Activated CD4-positive, alpha-beta T cell treated with anti-CD3 and anti-CD28 coated beads, Interleukin-2, amount 10 ng/mL, durations not matched to agents 7 days and 5 days (primary cell): ENCODE measurements around the gene MAML3. TPM values are rescaled to one million over a fixed set of nuclear protein-coding genes. Genes with fewer than 3 reads are reported as not detected.

Experiments
- CTCF ChIA-PET: fragments of 350-600 bp; sonication (Branson Sonifier 250); formaldehyde crosslinking; loops from one replicate; lab custom pipeline; 2021; ENCODE audit warnings: antibody characterized with exemption; lab: Charles Lee
- POLR2A ChIA-PET: fragments of 350-600 bp; sonication (Branson Sonifier 250); formaldehyde crosslinking; loops from one replicate; lab custom pipeline; 2021; ENCODE audit warnings: antibody characterized with exemption; lab: Charles Lee
- DNase-seq: peaks from one replicate; pipeline ENCODE4 v3.0.0-alpha.2; 2020
- H3K27ac Mint-ChIP-seq: one replicate; pipeline ENCODE4 v1.8.0; 2021; ENCODE audit warnings: mild to moderate bottlenecking, moderate library complexity, mixed read lengths
- H3K27me3 Mint-ChIP-seq: one replicate; pipeline ENCODE4 v1.8.0; 2021; ENCODE audit warnings: mixed read lengths
- H3K36me3 Mint-ChIP-seq: one replicate; pipeline ENCODE4 v1.8.0; 2021; ENCODE audit warnings: low read depth, mixed read lengths
- H3K4me1 Mint-ChIP-seq: one replicate; pipeline ENCODE4 v1.8.0; 2021; ENCODE audit warnings: mixed read lengths
- H3K4me3 Mint-ChIP-seq: one replicate; pipeline ENCODE4 v1.8.0; 2021; ENCODE audit warnings: mild to moderate bottlenecking, moderate library complexity, mixed read lengths
- H3K9me3 Mint-ChIP-seq: one replicate; pipeline ENCODE4 v1.8.0; 2021; ENCODE audit warnings: mixed read lengths
- total RNA-seq, 2 experiments: library from RNA; stranded (reverse); gene quantifications; one replicate each; pipeline ENCODE4 v1.2.3, GENCODE V29; 2021

Gene MAML3
- total RNA-seq, 2 experiments from 2014 or later = 2.0 to 2.2 TPM

DNA sequence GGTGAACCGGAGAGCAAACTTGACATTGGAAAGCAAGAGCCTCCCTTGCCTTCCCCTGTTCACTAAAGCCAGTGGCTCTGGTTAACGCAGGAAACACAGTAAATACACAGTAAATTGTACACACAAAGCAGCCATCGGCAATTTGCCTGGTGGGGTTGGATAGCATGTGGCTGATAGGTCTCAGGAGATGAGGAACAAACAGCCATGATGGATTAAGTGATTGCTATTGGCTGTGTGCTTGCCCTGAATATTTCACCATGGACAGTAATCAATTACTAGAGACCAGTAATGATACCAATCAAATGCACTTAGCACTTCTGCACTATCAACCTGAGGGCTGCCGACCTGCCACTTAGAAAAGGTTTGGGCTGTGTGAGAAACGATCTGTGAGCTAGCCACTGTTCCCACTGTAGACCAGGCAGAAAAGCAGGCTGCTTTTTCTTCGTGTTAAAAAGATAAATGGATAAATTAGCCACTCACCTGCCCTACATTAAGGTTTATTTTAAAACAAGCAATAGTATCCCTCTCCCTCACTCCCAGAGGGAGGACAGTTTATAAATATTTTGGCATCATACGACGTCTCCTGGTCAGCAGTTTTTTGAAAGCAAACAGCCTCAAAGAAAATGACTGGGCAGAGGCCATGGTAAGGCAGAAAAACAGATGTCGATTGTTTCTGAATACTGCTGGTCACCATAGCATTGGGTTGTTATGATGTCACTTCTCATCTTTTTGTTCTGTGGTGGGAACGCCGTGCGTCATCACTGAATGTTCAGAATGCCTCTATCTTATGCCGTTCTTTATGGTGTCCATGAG, 167.1 kb downstream of the MAML3 start:
- DNase-seq = no peak
- peaks cover 2% of the 10 kb centered on the region for H3K27me3 Mint-ChIP-seq
- H3K4me3 Mint-ChIP-seq = no peak overlapping the region
- no peak overlapping the region for H3K27ac Mint-ChIP-seq
- ChIA-PET CTCF (no interaction called here), POLR2A (no interaction called here)
- peaks cover 2% of the 10 kb centered on the region for H3K9me3 Mint-ChIP-seq
- H3K36me3 Mint-ChIP-seq = no peaks in the 10 kb centered on the region
- no peaks in the 10 kb centered on the region for H3K4me1 Mint-ChIP-seq

- POLR2A ChIA-PET = no interaction called here
- DNase-seq = no peak
- Mint-ChIP-seq H3K9me3 (no peaks in the 10 kb centered on the region), H3K36me3 (no peaks in the 10 kb centered on the region), H3K4me1 (no peaks in the 10 kb centered on the region), H3K27ac (no peak overlapping the region), H3K4me3 (no peak overlapping the region), H3K27me3 (peaks cover 2% of the 10 kb centered on the region)
- CTCF ChIA-PET = no interaction called here
These were observed 167.9 kb downstream of the MAML3 start for GRCh38 chr4:139986106-139986505.

DNA sequence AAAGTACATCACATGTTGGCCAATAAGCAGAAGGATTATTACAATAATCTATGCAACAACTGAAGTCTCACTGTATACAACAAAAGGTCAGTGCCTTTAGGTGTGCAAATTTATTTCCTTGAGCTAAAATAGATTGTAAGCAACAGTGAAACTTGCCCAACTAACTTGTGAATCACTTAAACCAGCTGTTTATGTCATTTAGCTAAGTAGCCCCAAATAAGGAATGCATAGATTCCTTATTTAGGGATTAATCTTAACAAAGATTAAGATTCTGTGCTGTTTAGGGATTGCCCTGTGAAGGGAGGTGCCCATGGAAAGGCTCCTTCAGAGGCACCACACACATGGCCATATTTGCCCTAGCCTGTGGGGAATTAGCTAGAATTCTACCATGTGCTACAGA, 168.6 kb downstream of the MAML3 start:
- Mint-ChIP-seq H3K27me3 (peaks cover 2% of the 10 kb centered on the region), H3K36me3 (no peaks in the 10 kb centered on the region), H3K27ac (no peak overlapping the region), H3K9me3 (no peaks in the 10 kb centered on the region), H3K4me1 (no peaks in the 10 kb centered on the region), H3K4me3 (no peak overlapping the region)
- ChIA-PET CTCF (interaction anchor here (1.2 kb wide), 2 partner anchors 11 to 171 kb away, joined by 3 to 6 read pairs; no protein-coding TSS in a partner anchor), POLR2A (interaction anchor here (0.7 kb wide), 1 partner anchor 84 kb away, joined by 3 read pairs; no protein-coding TSS in a partner anchor)
- no peak for DNase-seq

DNA sequence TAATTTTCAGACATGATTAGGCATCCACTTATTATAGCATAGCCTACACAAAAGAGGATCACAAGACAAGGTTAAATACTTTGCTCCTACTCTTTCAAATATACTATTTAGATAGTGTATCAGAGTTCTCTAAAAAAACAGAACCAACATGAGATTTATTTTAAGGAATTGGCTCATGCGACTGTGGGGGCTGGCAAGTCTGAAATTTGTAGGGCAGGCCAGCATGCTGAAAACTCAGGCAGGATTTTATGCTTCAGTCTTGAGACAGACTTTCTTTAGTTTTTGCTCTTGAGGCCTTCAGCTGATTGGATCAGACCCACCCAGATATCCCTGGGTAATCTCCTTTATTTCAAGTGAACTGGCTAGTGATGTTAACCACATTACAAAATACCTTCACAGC, 169.5 kb downstream of the MAML3 start:
- Mint-ChIP-seq H3K27ac (no peak overlapping the region), H3K4me1 (peaks cover 3% of the 10 kb centered on the region), H3K4me3 (no peak overlapping the region), H3K36me3 (peaks cover 2% of the 10 kb centered on the region), H3K27me3 (peaks cover 2% of the 10 kb centered on the region), H3K9me3 (no peaks in the 10 kb centered on the region)
- DNase-seq = no peak
- POLR2A ChIA-PET = no interaction called here
- CTCF ChIA-PET = interaction anchor here (0.6 to 1.2 kb wide), 2 partner anchors 172 to 241 kb away, joined by 3 read pairs; no protein-coding TSS in a partner anchor

DNA sequence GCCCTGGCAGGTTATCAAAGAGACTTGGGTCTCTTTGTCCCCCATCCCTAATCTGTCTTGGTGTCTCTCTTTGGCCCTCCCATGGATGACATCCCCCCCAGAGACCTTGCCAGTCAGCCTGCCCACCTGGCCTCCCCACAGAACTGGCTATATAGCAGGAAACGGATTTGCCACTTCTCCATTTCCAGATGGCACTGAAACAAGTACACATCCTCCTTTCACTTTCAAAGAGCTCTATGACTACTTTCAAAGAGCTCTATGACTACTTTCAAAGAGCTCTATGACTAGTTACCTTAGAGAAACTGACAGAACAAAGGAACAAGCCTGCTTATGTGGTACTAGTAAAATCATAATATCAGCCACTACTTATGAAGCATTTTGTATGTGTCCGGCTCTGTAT, 175.3 kb downstream of the MAML3 start:
- Mint-ChIP-seq H3K9me3 (peaks cover 3% of the 10 kb centered on the region), H3K27ac (peak overlapping the region; percentile 84), H3K4me1 (peaks cover 51% of the 10 kb centered on the region), H3K27me3 (no peaks in the 10 kb centered on the region), H3K36me3 (peaks cover 10% of the 10 kb centered on the region), H3K4me3 (no peak overlapping the region)
- peak; percentile 38 for DNase-seq
- POLR2A ChIA-PET = no interaction called here
- CTCF ChIA-PET = interaction anchor here (1.5 kb wide), 1 partner anchor 16 kb away, joined by 6 read pairs; no protein-coding TSS in a partner anchor

GRCh38 chr4:139977838-139978609, 176.0 kb downstream of the MAML3 start:
- Mint-ChIP-seq H3K4me3 (no peak overlapping the region), H3K27me3 (no peaks in the 10 kb centered on the region), H3K9me3 (peaks cover 3% of the 10 kb centered on the region), H3K27ac (peak overlapping the region; percentile 84), H3K36me3 (peaks cover 10% of the 10 kb centered on the region), H3K4me1 (peaks cover 58% of the 10 kb centered on the region)
- CTCF ChIA-PET = interaction anchor here (1.2 to 1.5 kb wide), 2 partner anchors 15 to 16 kb away, joined by 3 to 6 read pairs; no protein-coding TSS in a partner anchor
- POLR2A ChIA-PET = no interaction called here
- DNase-seq = no peak

DNA sequence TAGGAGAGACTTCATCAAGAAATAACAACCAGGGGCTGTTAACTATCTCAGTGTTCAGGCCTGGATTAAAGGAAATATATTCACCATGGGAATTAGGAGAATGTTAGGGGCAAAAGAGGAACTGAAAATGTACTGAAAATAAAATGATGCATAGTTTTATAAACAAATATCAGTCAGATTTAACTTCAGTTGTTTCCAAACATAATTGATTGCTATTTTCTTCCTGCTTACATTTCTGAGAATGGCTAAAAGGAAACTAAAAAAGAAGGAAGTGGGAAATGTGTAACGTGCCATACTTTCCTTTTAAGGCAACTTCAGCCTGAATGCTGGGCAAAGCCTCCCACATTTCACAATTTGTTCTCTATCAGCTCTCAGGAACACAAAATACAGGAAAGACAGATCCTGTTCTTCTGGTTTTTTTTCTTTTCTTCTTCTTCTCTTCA, 178.1 kb downstream of the MAML3 start:
- POLR2A ChIA-PET = no interaction called here
- peaks cover 10% of the 10 kb centered on the region for H3K36me3 Mint-ChIP-seq
- H3K27ac Mint-ChIP-seq = no peak overlapping the region
- H3K9me3 Mint-ChIP-seq = peaks cover 5% of the 10 kb centered on the region
- peaks cover 64% of the 10 kb centered on the region for H3K4me1 Mint-ChIP-seq
- no peaks in the 10 kb centered on the region for H3K27me3 Mint-ChIP-seq
- CTCF ChIA-PET = no interaction called here
- no peak for DNase-seq
- H3K4me3 Mint-ChIP-seq = no peak overlapping the region

DNA sequence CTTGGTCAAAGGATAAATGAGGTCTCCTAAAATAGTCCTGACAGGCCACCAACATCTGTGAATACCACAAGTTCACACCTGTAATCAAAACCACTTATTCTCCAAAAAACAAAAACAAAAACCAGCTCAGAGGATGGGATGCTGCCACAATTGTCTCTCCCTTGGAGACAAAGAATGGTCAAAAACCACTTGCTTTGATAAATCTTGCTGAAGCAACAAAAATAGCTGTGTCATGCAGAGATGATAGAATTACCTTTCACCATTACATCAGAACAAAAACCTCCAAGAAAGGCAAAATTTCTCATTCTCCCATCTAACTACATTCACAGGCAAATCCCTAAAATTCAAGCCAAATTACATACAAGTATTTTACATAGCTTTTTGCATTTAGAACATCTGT, 180.4 kb downstream of the MAML3 start:
- POLR2A ChIA-PET = no interaction called here
- Mint-ChIP-seq H3K4me1 (peaks cover 52% of the 10 kb centered on the region), H3K36me3 (peaks cover 3% of the 10 kb centered on the region), H3K9me3 (peaks cover 3% of the 10 kb centered on the region), H3K27me3 (no peaks in the 10 kb centered on the region), H3K27ac (no peak overlapping the region), H3K4me3 (no peak overlapping the region)
- CTCF ChIA-PET = interaction anchor here (0.6 to 1.7 kb wide), 5 partner anchors 12 to 491 kb away, joined by 3 to 6 read pairs (median 4); no protein-coding TSS in a partner anchor
- DNase-seq = no peak

- POLR2A ChIA-PET = no interaction called here
- no peak overlapping the region for H3K4me3 Mint-ChIP-seq
- peaks cover 2% of the 10 kb centered on the region for H3K36me3 Mint-ChIP-seq
- peaks cover 46% of the 10 kb centered on the region for H3K4me1 Mint-ChIP-seq
- H3K27me3 Mint-ChIP-seq = no peaks in the 10 kb centered on the region
- peaks cover 2% of the 10 kb centered on the region for H3K9me3 Mint-ChIP-seq
- DNase-seq = no peak
- CTCF ChIA-PET = interaction anchor here (0.6 to 1.7 kb wide), 4 partner anchors 12 to 47 kb away, joined by 3 to 6 read pairs (median 4); no protein-coding TSS in a partner anchor
- no peak overlapping the region for H3K27ac Mint-ChIP-seq
These were observed 181.0 kb downstream of the MAML3 start for GRCh38 chr4:139973015-139973414.

DNA sequence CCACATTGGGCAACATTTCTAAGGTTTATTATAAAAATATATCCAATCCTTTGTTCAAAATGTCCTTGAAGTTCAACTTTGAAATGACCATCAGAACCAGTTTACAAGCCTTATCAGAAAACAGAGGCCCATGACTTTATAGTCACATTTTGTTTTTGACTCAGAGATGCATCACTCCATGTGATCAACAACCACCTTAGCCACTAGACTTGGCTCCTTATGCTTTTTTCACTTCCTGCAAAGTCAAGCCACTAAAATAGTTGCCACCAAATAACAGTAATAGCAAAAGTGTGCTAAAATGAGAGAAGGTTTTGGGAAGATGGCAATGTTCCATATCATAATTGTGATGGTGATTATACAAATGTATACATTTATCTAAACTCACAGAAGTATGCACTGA, 181.7 kb downstream of the MAML3 start:
- CTCF ChIA-PET = interaction anchor here (1.3 to 1.4 kb wide), 2 partner anchors 11 to 17 kb away, joined by 3 to 5 read pairs; no protein-coding TSS in a partner anchor
- H3K9me3 Mint-ChIP-seq = peaks cover 2% of the 10 kb centered on the region
- H3K36me3 Mint-ChIP-seq = peaks cover 2% of the 10 kb centered on the region
- no peak overlapping the region for H3K4me3 Mint-ChIP-seq
- no peak for DNase-seq
- POLR2A ChIA-PET = no interaction called here
- H3K27ac Mint-ChIP-seq = no peak overlapping the region
- peaks cover 40% of the 10 kb centered on the region for H3K4me1 Mint-ChIP-seq
- no peaks in the 10 kb centered on the region for H3K27me3 Mint-ChIP-seq

DNA sequence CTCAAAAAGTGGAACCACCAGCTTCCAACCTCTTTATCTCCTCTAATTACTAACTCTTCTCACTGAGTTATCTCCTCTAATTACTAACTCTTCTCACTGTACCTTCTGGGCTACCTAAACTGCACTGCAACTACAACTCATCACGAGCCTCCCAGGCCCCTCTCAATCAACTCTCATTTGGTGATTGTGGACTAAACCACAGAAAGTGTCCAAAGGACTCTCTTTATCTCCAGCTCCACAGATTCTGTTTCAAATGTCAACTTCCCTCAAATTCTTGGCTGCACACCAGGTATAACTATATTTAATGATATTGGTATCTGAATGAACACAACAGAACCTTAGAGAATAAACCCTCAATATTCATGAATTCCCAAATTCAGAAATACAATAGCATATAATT, 182.9 kb downstream of the MAML3 start:
- Mint-ChIP-seq H3K36me3 (peaks cover 2% of the 10 kb centered on the region), H3K9me3 (peaks cover 2% of the 10 kb centered on the region), H3K4me1 (peaks cover 29% of the 10 kb centered on the region), H3K27me3 (peaks cover 2% of the 10 kb centered on the region), H3K27ac (no peak overlapping the region), H3K4me3 (no peak overlapping the region)
- DNase-seq = no peak
- ChIA-PET POLR2A (no interaction called here), CTCF (no interaction called here)

DNA sequence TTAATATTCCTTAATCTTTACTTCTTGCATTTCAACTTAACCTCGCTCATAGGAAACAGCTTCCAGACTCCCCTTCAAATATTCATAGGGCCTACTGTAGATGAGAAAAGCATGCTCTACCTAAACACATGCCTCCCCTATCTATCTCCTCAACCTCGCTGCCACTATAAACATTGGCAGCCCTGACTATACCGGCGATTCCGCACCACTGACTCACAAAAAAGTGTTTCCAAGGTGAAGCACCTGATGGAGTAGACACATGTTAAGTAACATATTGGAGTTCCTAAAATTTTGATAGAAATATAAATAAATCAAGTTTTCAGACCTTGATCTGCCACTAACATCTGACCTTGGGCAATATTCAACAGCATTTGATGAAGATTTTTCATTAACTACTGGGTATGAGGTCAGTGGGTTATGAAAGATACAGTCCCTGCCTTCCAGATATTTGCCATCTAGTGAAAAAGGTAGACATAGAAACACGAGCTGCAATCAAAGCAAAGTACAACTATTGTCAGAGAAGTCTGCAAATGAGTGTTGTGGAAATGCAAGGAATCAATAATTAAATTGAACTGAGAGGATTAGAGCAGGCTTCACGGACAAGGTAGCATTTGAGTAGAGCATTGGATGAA, 184.2 kb downstream of the MAML3 start:
- H3K4me3 Mint-ChIP-seq = no peak overlapping the region
- peaks cover 2% of the 10 kb centered on the region for H3K27me3 Mint-ChIP-seq
- H3K4me1 Mint-ChIP-seq = peaks cover 16% of the 10 kb centered on the region
- ChIA-PET CTCF (no interaction called here), POLR2A (no interaction called here)
- H3K27ac Mint-ChIP-seq = no peak overlapping the region
- no peaks in the 10 kb centered on the region for H3K36me3 Mint-ChIP-seq
- DNase-seq = no peak
- peaks cover 2% of the 10 kb centered on the region for H3K9me3 Mint-ChIP-seq
